ENCODE data around the gene EHD4.

EHD4 gene

GRCh38 chr15:41955100-41955499, 17.3 kb downstream of the EHD4 start:
- no peak for DNase-seq

DNA sequence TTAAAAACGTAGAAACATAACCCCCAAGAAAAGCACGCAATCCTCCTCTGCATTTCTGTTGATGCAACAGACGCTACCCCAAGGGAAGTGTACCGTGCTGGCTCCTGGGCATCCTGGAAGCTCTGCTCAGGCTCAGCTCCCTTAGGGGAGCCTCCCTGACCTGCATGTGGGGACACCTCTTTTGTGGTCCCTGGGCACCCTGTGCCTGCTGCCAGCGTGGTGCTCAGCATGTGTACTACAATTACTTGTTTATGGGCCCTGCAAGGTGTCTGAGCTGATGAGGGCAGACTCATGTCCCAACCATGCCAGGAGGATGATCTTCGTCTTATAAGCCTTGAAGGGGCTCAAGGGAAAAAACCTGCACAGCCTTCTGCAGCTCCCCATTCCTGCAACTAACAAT, 18.3 kb downstream of the EHD4 start:
- no peak for DNase-seq

GRCh38 chr15:41952013-41952563, 20.3 kb downstream of the EHD4 start:
- DNase-seq, result no peak

DNA sequence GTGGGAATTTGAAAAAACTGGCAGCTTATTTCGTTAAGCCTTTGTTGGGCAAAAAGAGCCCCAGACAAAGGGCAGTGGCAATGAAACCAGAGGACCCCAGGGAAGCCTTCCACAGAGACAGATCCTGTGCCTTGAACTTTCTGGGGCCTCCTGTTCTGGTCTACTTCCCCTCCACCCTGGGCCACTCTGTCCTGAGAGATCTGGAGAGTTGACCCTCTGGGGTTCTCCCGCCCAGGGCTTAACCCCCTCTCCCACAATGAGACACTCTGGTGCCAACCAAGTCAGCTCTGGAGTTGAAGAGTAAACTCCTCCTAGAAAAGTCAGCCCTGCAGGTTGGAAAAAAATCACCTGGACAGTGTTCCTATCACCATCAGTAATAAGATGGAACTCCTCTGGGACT, 20.8 kb downstream of the EHD4 start:
- no peak for DNase-seq

- DNase-seq, result no peak
These were observed 21.9 kb downstream of the EHD4 start for GRCh38 chr15:41950489-41950888.

GRCh38 chr15:41950127-41950483, 22.3 kb downstream of the EHD4 start:
- DNase-seq, result no peak

DNA sequence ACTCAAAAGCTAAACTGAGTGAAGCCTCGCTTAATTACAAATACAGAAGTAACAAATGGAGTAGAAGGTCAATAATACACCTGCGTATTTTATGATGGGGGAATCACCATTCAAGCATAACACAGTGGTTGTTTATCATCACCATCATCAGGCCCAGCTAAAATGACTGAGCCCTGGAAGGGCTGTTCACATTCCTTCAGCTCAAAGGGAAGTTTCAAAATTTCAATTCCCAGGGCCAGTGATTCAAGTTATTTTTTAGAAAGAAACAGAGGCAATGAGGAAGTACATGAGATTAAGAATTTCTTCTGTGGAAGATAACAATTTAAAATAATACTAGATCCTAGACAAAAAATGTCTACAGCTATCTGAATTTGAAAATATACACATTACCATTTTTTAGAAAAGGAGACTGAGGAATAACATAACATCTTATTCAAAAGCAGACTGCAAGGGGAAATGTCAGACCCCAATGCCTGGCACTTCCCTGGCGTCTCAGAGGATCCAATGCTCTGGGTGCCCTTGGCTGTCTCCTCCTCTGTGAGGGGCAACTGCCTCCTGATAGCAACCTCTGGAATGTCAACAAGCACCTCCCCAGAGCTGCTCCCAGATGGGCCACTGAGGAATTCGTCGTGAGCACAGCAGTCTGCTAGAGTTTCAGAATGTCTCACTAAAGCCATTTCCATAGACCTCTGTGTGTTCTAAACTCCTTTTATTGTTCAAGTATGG, 22.8 kb downstream of the EHD4 start:
- no peak for DNase-seq

GRCh38 chr15:41948490-41948889, 23.9 kb downstream of the EHD4 start:
- no peak for DNase-seq

DNA sequence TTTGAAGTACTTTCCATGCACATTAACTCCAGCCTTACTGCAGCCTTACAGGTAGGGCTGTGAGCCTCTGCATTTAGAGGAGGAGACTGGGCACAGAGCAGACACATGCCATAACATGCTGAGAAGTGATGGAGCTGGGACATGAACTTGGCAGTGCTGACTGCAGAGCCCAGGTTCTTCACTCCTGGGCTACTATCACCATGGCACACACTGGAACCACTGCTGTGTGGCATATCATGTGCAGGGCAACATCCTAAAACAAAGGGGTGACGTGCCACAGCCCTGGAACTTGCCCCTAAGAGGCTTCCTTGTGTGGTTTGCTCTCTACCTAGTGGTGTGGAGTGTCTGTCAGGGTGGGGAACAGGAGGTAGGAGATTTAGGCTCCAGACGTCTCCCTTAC, 25.4 kb downstream of the EHD4 start:
- no peak for DNase-seq

DNA sequence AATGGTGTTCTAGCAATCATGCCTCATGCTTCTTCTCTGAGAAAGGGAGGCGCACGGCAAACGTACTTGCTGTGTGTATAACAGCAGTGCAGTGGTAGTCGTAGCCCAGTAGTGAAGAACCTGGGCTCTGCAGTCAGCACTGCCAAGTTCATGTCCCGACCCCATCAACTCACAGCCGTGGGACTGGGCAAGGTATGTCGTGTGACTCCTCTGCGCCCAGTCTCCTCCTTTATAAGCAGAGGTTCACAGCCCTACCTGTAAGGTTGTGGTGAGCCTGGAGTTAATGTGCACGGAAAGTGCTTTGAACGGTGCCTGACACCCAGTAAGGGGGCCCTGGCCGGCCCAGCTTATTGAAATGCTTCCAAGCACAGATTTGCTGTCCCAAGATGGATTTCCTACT, 26.6 kb downstream of the EHD4 start:
- no peak for DNase-seq

- DNase-seq, result no peak
These were observed 27.1 kb downstream of the EHD4 start for GRCh38 chr15:41945221-41945620.

DNA sequence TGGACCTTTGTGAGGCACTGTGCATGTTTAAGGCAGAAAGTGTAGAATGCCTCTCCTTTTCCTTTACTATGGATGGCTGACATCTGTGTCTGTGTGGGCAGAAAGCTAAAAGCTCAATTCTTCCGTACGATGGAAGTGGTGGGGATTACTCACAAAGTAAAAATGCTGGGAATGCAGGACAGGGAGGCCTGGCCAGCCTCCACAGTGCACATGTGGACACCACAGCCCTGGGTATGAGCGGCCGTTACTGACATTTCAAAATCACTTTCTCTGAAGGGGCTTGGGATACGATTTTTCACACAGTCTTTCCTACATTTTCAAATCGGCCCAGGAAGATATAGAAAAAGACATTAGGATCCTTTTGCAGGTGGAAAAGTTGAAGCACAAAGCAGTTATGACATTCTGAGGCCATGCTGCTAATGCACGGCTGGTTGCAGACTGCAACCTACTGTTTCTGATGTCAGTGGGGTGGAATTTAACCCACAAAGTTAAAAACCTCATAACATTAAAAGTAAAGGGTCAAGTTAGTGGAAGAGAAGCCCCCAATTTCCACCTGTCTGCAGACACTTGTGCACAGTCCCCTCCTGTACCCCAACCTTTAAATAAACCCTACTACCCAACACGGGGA, 27.9 kb downstream of the EHD4 start:
- DNase-seq, result no peak

- DNase-seq, result no peak
These were observed 28.6 kb downstream of the EHD4 start for GRCh38 chr15:41943543-41944312.

GRCh38 chr15:41942886-41943285, 29.5 kb downstream of the EHD4 start:
- DNase-seq, result no peak

- DNase-seq, result no peak
These were observed 30.5 kb downstream of the EHD4 start for GRCh38 chr15:41941644-41942415.

- DNase-seq, result no peak
These were observed 31.9 kb downstream of the EHD4 start for GRCh38 chr15:41940441-41940857.

- no peak for DNase-seq
These were observed 32.4 kb downstream of the EHD4 start for GRCh38 chr15:41939986-41940385.

DNA sequence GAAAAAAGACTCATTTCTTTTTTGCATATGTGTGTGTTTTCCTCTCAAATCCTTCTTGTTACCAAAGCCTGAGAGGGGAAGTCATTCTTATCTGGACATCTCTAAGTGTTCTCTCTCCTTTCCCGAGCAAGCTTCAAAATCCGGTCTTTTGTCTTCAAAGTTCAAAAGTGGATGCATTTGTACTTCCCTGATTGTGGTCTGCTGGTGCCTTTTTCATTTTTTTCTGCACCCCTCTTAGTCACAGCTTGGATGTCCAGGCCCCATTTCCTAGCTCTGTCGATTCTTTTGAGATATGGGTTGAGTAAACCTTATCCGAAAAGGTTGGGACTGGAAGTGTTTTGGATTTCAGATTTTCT, 34.8 kb downstream of the EHD4 start:
- DNase-seq, result no peak

- peak in 1 of 2 donors; percentile 35 for DNase-seq
These were observed 35.4 kb downstream of the EHD4 start for GRCh38 chr15:41936649-41937567.

GRCh38 chr15:41936155-41936554, 36.2 kb downstream of the EHD4 start:
- no peak for DNase-seq

DNA sequence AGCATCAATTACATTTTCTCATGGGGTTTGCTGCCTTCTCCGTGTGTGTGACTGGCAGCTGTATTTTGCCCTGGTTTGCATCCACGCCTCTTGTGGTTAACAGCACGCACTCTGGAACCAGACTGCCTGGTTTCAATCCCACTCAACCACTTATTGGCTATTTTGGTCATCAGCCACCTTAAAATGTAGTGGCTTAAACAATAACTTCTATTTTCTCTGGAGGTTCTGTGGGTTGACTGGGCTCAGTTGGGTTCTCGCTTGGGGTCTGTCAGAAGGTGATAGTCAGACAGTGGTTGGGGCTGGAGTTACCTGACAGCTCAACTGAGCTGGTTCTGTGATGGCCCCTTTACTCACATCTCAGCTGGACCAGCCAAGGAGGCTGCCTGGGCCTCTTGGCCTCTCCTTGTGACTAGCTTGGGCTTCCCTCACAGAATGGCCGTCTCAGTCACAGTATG, 36.8 kb downstream of the EHD4 start:
- no peak for DNase-seq

- no peak for DNase-seq
These were observed 37.5 kb downstream of the EHD4 start for GRCh38 chr15:41934843-41935242.

Measured in hippocampal formation (tissue), 2 donors.